Measurements from ENCODE around the gene HAT1. TPM values are rescaled to one million over a fixed set of nuclear protein-coding genes. Genes with fewer than 3 reads are reported as not detected.

The HAT1 gene
- total RNA-seq, 4 donors from 2014 or later, result 17.0 to 38.6 (median 22.7) TPM

- TF ChIP-seq CTCF (IDR thresholded peaks at IDR 0.05; ENCODE audit: low read depth), result no peak
Observed at GRCh38 chr2:172011812-172012575, 89.7 kb downstream of the HAT1 start.

- TF ChIP-seq CTCF (IDR thresholded peaks at IDR 0.05; ENCODE audit: low read depth), result no peak
Observed at GRCh38 chr2:172012677-172013391, 90.6 kb downstream of the HAT1 start.

- TF ChIP-seq CTCF (IDR thresholded peaks at IDR 0.05; ENCODE audit: low read depth), result no peak
Observed at GRCh38 chr2:172013396-172013795, 91.1 kb downstream of the HAT1 start.

- no peak for TF ChIP-seq CTCF (IDR thresholded peaks at IDR 0.05; ENCODE audit: low read depth)
Observed at GRCh38 chr2:172021074-172021931, 99.0 kb downstream of the HAT1 start.

DNA sequence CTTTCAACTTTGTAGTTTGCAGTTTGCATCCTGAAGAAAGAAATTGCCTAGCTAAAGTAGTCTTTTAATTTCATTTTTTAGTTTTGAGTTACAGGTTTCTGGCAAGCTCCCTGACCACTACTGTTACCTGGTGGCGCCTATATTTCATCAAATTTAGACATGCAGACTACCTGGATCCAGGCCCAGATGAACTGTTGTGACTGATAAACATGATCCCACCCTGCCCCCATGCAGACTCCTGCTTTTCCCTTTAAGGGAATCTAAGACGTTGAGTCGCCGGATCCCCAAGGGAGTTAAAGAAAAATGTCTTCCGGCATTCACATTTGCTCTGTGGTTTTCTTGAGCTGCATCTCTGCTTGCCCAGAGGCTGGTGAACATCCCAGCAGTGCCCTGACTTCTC, 99.7 kb downstream of the HAT1 start:
- no peak for TF ChIP-seq CTCF (IDR thresholded peaks at IDR 0.05; ENCODE audit: low read depth)

GRCh38 chr2:172031536-172031935, 109.3 kb downstream of the HAT1 start:
- TF ChIP-seq CTCF (IDR thresholded peaks at IDR 0.05; ENCODE audit: low read depth), result no peak

Other genes with a start within 250 kb of the HAT1 start
- 100 to 1,000 TPM; 102 to 124 (median 115) TPM for gene DYNC1I2, start 235.0 kb upstream of the HAT1 start, total RNA-seq
- 10 to 100 TPM; 12.4 to 24.0 (median 14.6) TPM for gene SLC25A12, start 28.2 kb upstream of the HAT1 start, total RNA-seq
- gene METAP1D, start 77.5 kb downstream of the HAT1 start, total RNA-seq, result 10 to 100 TPM in 1 of 4 donors, 1 to 10 TPM in 3; 4.8 to 14.3 (median 6.6) TPM
- not detected for gene DLX1, start 163.0 kb downstream of the HAT1 start, total RNA-seq
- not detected for gene DLX2, start 180.4 kb downstream of the HAT1 start, total RNA-seq